IPS DF 6.9 (cell line): Measurements from ENCODE around the gene LCN12.

ENCODE experiments used
- DNase-seq: peaks from one replicate; pipeline ENCODE4 v3.0.0-alpha.2; 2013; ENCODE audit warnings: low read depth, low spot score
- H3K27ac ChIP-seq: one replicate; pipeline ENCODE4 v1.5.1; 2013; ENCODE audit warnings: low read length, control low read depth
- H3K27me3 ChIP-seq: 2 replicates; pipeline ENCODE4 v1.6.1; 2013; ENCODE audit warnings: mild to moderate bottlenecking, low read length; ENCODE audit not compliant: control insufficient read depth, insufficient read depth
- H3K36me3 ChIP-seq: 2 replicates; pipeline ENCODE4 v1.6.1; 2013; ENCODE audit warnings: low read length; ENCODE audit not compliant: control insufficient read depth, insufficient read depth
- H3K4me1 ChIP-seq: 2 replicates; pipeline ENCODE4 v1.6.1; 2013; ENCODE audit warnings: low read length; ENCODE audit not compliant: control insufficient read depth, insufficient read depth
- H3K4me3 ChIP-seq: 2 replicates; pipeline ENCODE4 v1.5.1; 2013; ENCODE audit warnings: mild to moderate bottlenecking, low read length
- H3K9me3 ChIP-seq: 2 replicates; pipeline ENCODE4 v1.6.1; 2013; ENCODE audit warnings: low read length, inconsistent platforms; ENCODE audit not compliant: control insufficient read depth, insufficient read depth
- WGBS: extraction: QIAGEN DNeasy Blood & Tissue Kit; methylation state at CpG from one replicate; pipeline ENCODE4 v1.1.7; 2013; ENCODE audit warnings: mixed read lengths, missing lambda C conversion rate; ENCODE audit not compliant: insufficient read length, insufficient coverage; 5-methylcytosine and 5-hydroxymethylcytosine counted together

LCN12 gene

GRCh38 chr9:136952876-136953770 lies 1.1 kb downstream of the LCN12 start:
- no peak overlapping the region for H3K4me3 ChIP-seq
- no peaks in the 10 kb centered on the region; the same call in 1 of the 2 replicates for H3K4me1 ChIP-seq
- no peaks in the 10 kb centered on the region; the same call in 1 of the 2 replicates for H3K36me3 ChIP-seq
- WGBS: no CpG with 5 or more reads among the region's 44 CpGs
- DNase-seq: no peak
- no peaks in the 10 kb centered on the region for H3K9me3 ChIP-seq
- H3K27ac ChIP-seq: no peak overlapping the region
- H3K27me3 ChIP-seq: no peaks in the 10 kb centered on the region

GRCh38 chr9:136953771-136954269 lies 1.7 kb downstream of the LCN12 start:
- Histone ChIP-seq H3K27ac (no peak overlapping the region), H3K4me3 (no peak overlapping the region), H3K4me1 (no peaks in the 10 kb centered on the region; the same call in 1 of the 2 replicates), H3K9me3 (no peaks in the 10 kb centered on the region), H3K36me3 (no peaks in the 10 kb centered on the region; the same call in 1 of the 2 replicates), H3K27me3 (no peaks in the 10 kb centered on the region)
- no peak for DNase-seq
- no CpG with 5 or more reads among the region's 19 CpGs for WGBS

GRCh38 chr9:136954270-136955083 lies 2.4 kb downstream of the LCN12 start:
- no peaks in the 10 kb centered on the region; the same call in 1 of the 2 replicates for H3K4me1 ChIP-seq
- no peak overlapping the region for H3K27ac ChIP-seq
- no peaks in the 10 kb centered on the region; the same call in 1 of the 2 replicates for H3K36me3 ChIP-seq
- no peaks in the 10 kb centered on the region for H3K27me3 ChIP-seq
- H3K4me3 ChIP-seq: no peak overlapping the region
- no peaks in the 10 kb centered on the region for H3K9me3 ChIP-seq
- no CpG with 5 or more reads among the region's 25 CpGs for WGBS
- no peak for DNase-seq

- no peak for DNase-seq
- no peak overlapping the region for H3K4me3 ChIP-seq
- H3K27me3 ChIP-seq: no peaks in the 10 kb centered on the region
- H3K36me3 ChIP-seq: no peaks in the 10 kb centered on the region; the same call in 1 of the 2 replicates
- no peak overlapping the region for H3K27ac ChIP-seq
- WGBS: no CpG with 5 or more reads among the region's 14 CpGs
- no peaks in the 10 kb centered on the region; the same call in 1 of the 2 replicates for H3K4me1 ChIP-seq
- H3K9me3 ChIP-seq: no peaks in the 10 kb centered on the region
Measured at GRCh38 chr9:136955202-136955942, 3.3 kb downstream of the LCN12 start.

- H3K9me3 ChIP-seq: no peaks in the 10 kb centered on the region
- no peaks in the 10 kb centered on the region; the same call in 1 of the 2 replicates for H3K36me3 ChIP-seq
- H3K27ac ChIP-seq: no peak overlapping the region
- no peaks in the 10 kb centered on the region for H3K27me3 ChIP-seq
- H3K4me3 ChIP-seq: no peak overlapping the region
- no CpG with 5 or more reads among the region's 9 CpGs for WGBS
- no peaks in the 10 kb centered on the region for H3K4me1 ChIP-seq
- DNase-seq: no peak
Measured at GRCh38 chr9:136955943-136956335, 3.9 kb downstream of the LCN12 start.

DNA sequence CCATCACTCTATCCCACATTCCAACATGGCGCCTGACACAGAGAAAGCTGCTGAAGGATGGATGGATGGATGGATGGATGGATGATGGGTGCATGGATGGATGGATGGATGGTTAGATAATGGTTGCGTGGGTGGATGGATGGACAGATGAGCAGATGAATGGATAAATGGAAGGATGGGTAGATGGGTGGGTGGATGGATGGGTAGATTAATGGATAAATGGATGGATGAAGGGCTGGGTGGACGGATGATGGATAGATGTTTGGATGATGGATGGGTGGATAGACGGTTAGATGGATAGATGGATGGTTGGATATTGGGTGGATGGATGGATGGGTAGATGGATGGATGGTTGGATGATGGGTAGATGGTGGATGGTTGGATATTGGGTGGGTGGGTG lies 4.5 kb downstream of the LCN12 start:
- no peaks in the 10 kb centered on the region for H3K9me3 ChIP-seq
- DNase-seq: no peak
- 100% methylated on average over 2 of the region's 4 CpGs for WGBS
- H3K27ac ChIP-seq: no peak overlapping the region
- H3K4me1 ChIP-seq: no peaks in the 10 kb centered on the region
- H3K4me3 ChIP-seq: no peak overlapping the region
- H3K36me3 ChIP-seq: no peaks in the 10 kb centered on the region; the same call in 1 of the 2 replicates
- H3K27me3 ChIP-seq: no peaks in the 10 kb centered on the region

DNA sequence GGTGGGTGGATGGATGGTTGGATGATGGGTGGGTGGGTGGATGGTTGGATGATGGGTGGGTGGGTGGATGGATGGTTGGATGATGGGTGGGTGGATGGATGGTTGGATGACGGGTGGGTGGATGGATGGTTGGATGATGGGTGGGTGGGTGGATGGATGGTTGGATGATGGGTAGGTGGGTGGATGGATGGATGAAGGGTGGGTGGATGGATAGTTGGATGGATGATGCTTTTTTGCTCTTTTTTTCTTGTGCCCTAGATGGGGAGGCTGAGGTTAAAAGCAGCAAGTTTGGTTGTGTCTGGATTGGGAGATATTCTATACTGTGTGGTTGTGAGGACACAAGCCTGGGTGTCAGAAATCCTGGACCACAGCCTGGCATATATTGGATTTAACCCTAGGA lies 5.4 kb downstream of the LCN12 start:
- H3K4me3 ChIP-seq: no peak overlapping the region
- no peak overlapping the region for H3K27ac ChIP-seq
- H3K4me1 ChIP-seq: no peaks in the 10 kb centered on the region
- no peaks in the 10 kb centered on the region for H3K9me3 ChIP-seq
- no peak for DNase-seq
- WGBS: 100% methylated on average over 1 of the region's 1 CpG
- H3K27me3 ChIP-seq: no peaks in the 10 kb centered on the region
- no peaks in the 10 kb centered on the region; the same call in 1 of the 2 replicates for H3K36me3 ChIP-seq

GRCh38 chr9:136957901-136958300 lies 5.8 kb downstream of the LCN12 start:
- Histone ChIP-seq H3K9me3 (no peaks in the 10 kb centered on the region), H3K4me1 (no peaks in the 10 kb centered on the region), H3K4me3 (no peak overlapping the region), H3K36me3 (no peaks in the 10 kb centered on the region; the same call in 1 of the 2 replicates), H3K27me3 (no peaks in the 10 kb centered on the region), H3K27ac (no peak overlapping the region)
- WGBS: no CpG with 5 or more reads among the region's 6 CpGs
- no peak for DNase-seq

GRCh38 chr9:136958473-136958872 lies 6.4 kb downstream of the LCN12 start:
- no peaks in the 10 kb centered on the region for H3K4me1 ChIP-seq
- WGBS: no CpG with 5 or more reads among the region's 7 CpGs
- no peaks in the 10 kb centered on the region for H3K27me3 ChIP-seq
- no peaks in the 10 kb centered on the region; the same call in 1 of the 2 replicates for H3K36me3 ChIP-seq
- H3K9me3 ChIP-seq: no peaks in the 10 kb centered on the region
- no peak overlapping the region for H3K4me3 ChIP-seq
- H3K27ac ChIP-seq: no peak overlapping the region
- no peak for DNase-seq
